HG03558 (cell line): ENCODE results near the gene LDLRAD4.

ENCODE experiments used
- ATAC-seq: cut with Tn5 transposase; IDR thresholded peaks from one replicate; pipeline ENCODE4 v1.9.1; 2021; ENCODE audit warnings: moderate number of reproducible peaks; ENCODE audit not compliant: unreplicated experiment; ENCODE audit errors: extremely low read depth

The LDLRAD4 gene

GRCh38 chr18:13491138-13491537, 272.6 kb downstream of the LDLRAD4 start:
- ATAC-seq: no peak

GRCh38 chr18:13492314-13492713, 273.8 kb downstream of the LDLRAD4 start:
- no peak for ATAC-seq

GRCh38 chr18:13493079-13493478, 274.5 kb downstream of the LDLRAD4 start:
- ATAC-seq: no peak

- no peak for ATAC-seq
Observed at GRCh38 chr18:13493725-13494124, 275.2 kb downstream of the LDLRAD4 start.

- ATAC-seq: no peak
Observed at GRCh38 chr18:13494871-13495445, 276.4 kb downstream of the LDLRAD4 start.

- no peak for ATAC-seq
Observed at GRCh38 chr18:13495961-13496360, 277.4 kb downstream of the LDLRAD4 start.

- no peak for ATAC-seq
Observed at GRCh38 chr18:13496691-13497281, 278.2 kb downstream of the LDLRAD4 start.

GRCh38 chr18:13499803-13500202, 281.2 kb downstream of the LDLRAD4 start:
- no peak for ATAC-seq

GRCh38 chr18:13500227-13500865, 281.8 kb downstream of the LDLRAD4 start:
- ATAC-seq: no peak

GRCh38 chr18:13500869-13501542, 282.4 kb downstream of the LDLRAD4 start:
- ATAC-seq: no peak

- ATAC-seq: no peak
Observed at GRCh38 chr18:13501543-13501887, 283.0 kb downstream of the LDLRAD4 start.

- ATAC-seq: peak; percentile 91
Observed at GRCh38 chr18:13501891-13502290, 283.3 kb downstream of the LDLRAD4 start.

GRCh38 chr18:13502585-13502984, 284.0 kb downstream of the LDLRAD4 start:
- ATAC-seq: no peak

GRCh38 chr18:13503836-13504235, 285.3 kb downstream of the LDLRAD4 start:
- no peak for ATAC-seq

GRCh38 chr18:13505780-13506345, 287.3 kb downstream of the LDLRAD4 start:
- ATAC-seq: no peak

GRCh38 chr18:13510594-13510993, 292.0 kb downstream of the LDLRAD4 start:
- ATAC-seq: no peak

- no peak for ATAC-seq
Observed at GRCh38 chr18:13511961-13512577, 293.5 kb downstream of the LDLRAD4 start.

GRCh38 chr18:13513021-13513420, 294.5 kb downstream of the LDLRAD4 start:
- no peak for ATAC-seq

- no peak for ATAC-seq
Observed at GRCh38 chr18:13513481-13513880, 294.9 kb downstream of the LDLRAD4 start.

GRCh38 chr18:13514558-13514957, 296.0 kb downstream of the LDLRAD4 start:
- ATAC-seq: no peak

GRCh38 chr18:13516855-13517254, 298.3 kb downstream of the LDLRAD4 start:
- no peak for ATAC-seq
